HG03159 (cell line): ENCODE measurements around the gene PFDN4.
A peak's percentile ranks its signal among the peaks of the same experiment; 100 is the strongest.

Experiments
- ATAC-seq: cut with Tn5 transposase; IDR thresholded peaks from one replicate; pipeline ENCODE4 v1.9.1; 2021; ENCODE audit warnings: mild to moderate bottlenecking, moderate library complexity; ENCODE audit not compliant: unreplicated experiment

Gene PFDN4

GRCh38 chr20:54200487-54201267, 7.2 kb upstream of the PFDN4 start:
- no peak for ATAC-seq

- no peak for ATAC-seq
Observed at GRCh38 chr20:54201268-54201846, 6.5 kb upstream of the PFDN4 start.

GRCh38 chr20:54203281-54203680, 4.6 kb upstream of the PFDN4 start:
- ATAC-seq: no peak

GRCh38 chr20:54204063-54204462, 3.8 kb upstream of the PFDN4 start:
- no peak for ATAC-seq

- ATAC-seq: no peak
Observed at GRCh38 chr20:54204481-54204880, 3.4 kb upstream of the PFDN4 start.

GRCh38 chr20:54205450-54205849, 2.4 kb upstream of the PFDN4 start:
- ATAC-seq: no peak

GRCh38 chr20:54207053-54207742, 689 bp upstream of the PFDN4 start:
- no peak for ATAC-seq

GRCh38 chr20:54208548-54209176, 775 bp downstream of the PFDN4 start:
- peak; percentile 24 for ATAC-seq

- no peak for ATAC-seq
Observed at GRCh38 chr20:54209216-54209813, 1.4 kb downstream of the PFDN4 start.

- no peak for ATAC-seq
Observed at GRCh38 chr20:54212226-54212625, 4.3 kb downstream of the PFDN4 start.

- no peak for ATAC-seq
Observed at GRCh38 chr20:54212871-54213270, 5.0 kb downstream of the PFDN4 start.

- no peak for ATAC-seq
Observed at GRCh38 chr20:54214566-54214965, 6.7 kb downstream of the PFDN4 start.

- no peak for ATAC-seq
Observed at GRCh38 chr20:54215157-54215789, 7.4 kb downstream of the PFDN4 start.

GRCh38 chr20:54217762-54218161, 9.9 kb downstream of the PFDN4 start:
- no peak for ATAC-seq

- no peak for ATAC-seq
Observed at GRCh38 chr20:54218470-54218869, 10.6 kb downstream of the PFDN4 start.

- no peak for ATAC-seq
Observed at GRCh38 chr20:54219751-54220426, 12.0 kb downstream of the PFDN4 start.

- ATAC-seq: no peak
Observed at GRCh38 chr20:54220722-54221121, 12.8 kb downstream of the PFDN4 start.

GRCh38 chr20:54221353-54221752, 13.5 kb downstream of the PFDN4 start:
- peak; percentile 72 for ATAC-seq

- no peak for ATAC-seq
Observed at GRCh38 chr20:54221996-54222890, 14.4 kb downstream of the PFDN4 start.
